Activated T-cell treated with anti-CD3 and anti-CD28 coated beads, Interleukin-2, amount 50 U/mL, for 72 hours (primary cell): ENCODE results near the gene ZDHHC11B. TPM values are rescaled to one million over a fixed set of nuclear protein-coding genes. Genes with fewer than 3 reads are reported as not detected.
"Not testable (repeated sequence)": the region's sequence is repeated elsewhere in the genome, so short reads cannot be mapped to it uniquely, and the experiment has no call there.

ENCODE experiments used
- ATAC-seq, 2 donors: fragments of 150-1000 bp; cut with Tn5 transposase; replicated peaks in 1 of 2; 2 replicates each; pipeline ENCODE4 v1.10.0; 2021; ENCODE audit warnings: moderate library complexity in 2 of 2, mild to moderate bottlenecking in 1 of 2
- DNase-seq, 2 donors: peaks; one replicate each; pipeline ENCODE4 v3.0.0; 2021 to 2022; ENCODE audit warnings: mixed read lengths in 1 of 2
- H3K27ac Mint-ChIP-seq: one replicate; pipeline ENCODE4 v1.8.0; 2022; ENCODE audit warnings: mild to moderate bottlenecking, moderate library complexity, mixed read lengths
- H3K27me3 Mint-ChIP-seq: one replicate; pipeline ENCODE4 v1.8.0; 2022; ENCODE audit warnings: low read depth, mixed read lengths
- H3K36me3 Mint-ChIP-seq, 2 donors: one replicate each; pipeline ENCODE4 v1.8.0; 2022; ENCODE audit warnings: mixed read lengths in 2 of 2, mild to moderate bottlenecking in 1 of 2; ENCODE audit not compliant: insufficient read depth in 2 of 2
- H3K4me1 Mint-ChIP-seq: one replicate; pipeline ENCODE4 v1.8.0; 2022; ENCODE audit warnings: low read depth, mixed read lengths
- H3K4me3 Mint-ChIP-seq, 2 donors: one replicate each; pipeline ENCODE4 v1.8.0; 2022; ENCODE audit warnings: mild to moderate bottlenecking in 2 of 2, mixed read lengths in 2 of 2, moderate library complexity in 2 of 2
- H3K9me3 Mint-ChIP-seq, 2 donors: one replicate each; pipeline ENCODE4 v1.8.0; 2022; ENCODE audit warnings: mixed read lengths in 2 of 2
- total RNA-seq, 2 donors: library from RNA; stranded (reverse); gene quantifications; one replicate each; pipeline ENCODE4 v1.2.3, GENCODE V29; 2022

The ZDHHC11B gene
- total RNA-seq, 2 donors from 2014 or later: 0.24 TPM; not detected in 1

GRCh38 chr5:778967-779366 is 5.6 kb downstream of the ZDHHC11B start:
- H3K4me3 Mint-ChIP-seq, H3K27ac Mint-ChIP-seq, H3K9me3 Mint-ChIP-seq, H3K36me3 Mint-ChIP-seq, DNase-seq, H3K4me1 Mint-ChIP-seq, H3K27me3 Mint-ChIP-seq, ATAC-seq: not testable (repeated sequence)

DNA sequence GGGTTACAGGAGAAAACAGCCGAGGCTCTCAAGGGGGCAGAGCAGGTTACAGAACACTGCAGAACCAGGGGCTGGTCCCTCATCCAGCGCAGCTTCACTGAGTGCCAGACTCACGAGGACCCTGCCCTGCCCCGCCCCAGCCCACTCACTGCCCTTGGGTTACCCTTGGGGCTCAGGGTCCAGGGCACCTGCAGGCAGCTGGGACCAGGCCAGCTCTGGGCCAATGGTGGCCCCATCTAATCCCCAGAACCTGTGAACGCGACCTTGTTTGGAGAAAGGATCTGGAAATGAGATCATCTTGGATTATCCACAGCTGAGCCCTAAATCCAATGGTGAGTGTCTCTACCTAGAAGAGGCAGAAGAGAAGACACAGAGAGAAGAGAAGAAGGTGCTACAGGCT is 6.1 kb downstream of the ZDHHC11B start:
- DNase-seq, H3K9me3 Mint-ChIP-seq, H3K27me3 Mint-ChIP-seq, H3K4me3 Mint-ChIP-seq, H3K4me1 Mint-ChIP-seq, H3K36me3 Mint-ChIP-seq, ATAC-seq, H3K27ac Mint-ChIP-seq: not testable (repeated sequence)

DNA sequence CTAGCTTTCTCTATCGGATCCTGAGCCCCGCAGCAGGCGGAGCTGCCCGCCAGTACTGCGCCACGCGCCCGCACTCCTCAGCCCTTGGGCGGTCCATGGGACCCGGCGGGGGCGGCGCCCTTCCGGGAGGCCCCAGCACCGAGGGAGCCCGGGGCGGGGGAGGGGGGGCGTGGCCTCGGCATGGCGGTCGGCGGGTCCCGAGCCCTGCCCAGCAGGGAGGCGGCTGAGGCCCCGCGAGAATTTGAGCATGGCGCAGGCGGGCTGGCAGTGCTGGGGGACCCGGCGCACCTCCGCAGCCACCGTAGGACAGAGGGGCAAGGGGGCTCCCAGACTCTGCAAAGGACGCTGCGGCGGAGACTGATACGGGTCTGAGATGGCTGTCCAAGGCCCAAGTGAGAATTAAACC is 6.8 kb downstream of the ZDHHC11B start:
- DNase-seq: no peak
- no peaks in the 10 kb centered on the region for H3K9me3 Mint-ChIP-seq

DNA sequence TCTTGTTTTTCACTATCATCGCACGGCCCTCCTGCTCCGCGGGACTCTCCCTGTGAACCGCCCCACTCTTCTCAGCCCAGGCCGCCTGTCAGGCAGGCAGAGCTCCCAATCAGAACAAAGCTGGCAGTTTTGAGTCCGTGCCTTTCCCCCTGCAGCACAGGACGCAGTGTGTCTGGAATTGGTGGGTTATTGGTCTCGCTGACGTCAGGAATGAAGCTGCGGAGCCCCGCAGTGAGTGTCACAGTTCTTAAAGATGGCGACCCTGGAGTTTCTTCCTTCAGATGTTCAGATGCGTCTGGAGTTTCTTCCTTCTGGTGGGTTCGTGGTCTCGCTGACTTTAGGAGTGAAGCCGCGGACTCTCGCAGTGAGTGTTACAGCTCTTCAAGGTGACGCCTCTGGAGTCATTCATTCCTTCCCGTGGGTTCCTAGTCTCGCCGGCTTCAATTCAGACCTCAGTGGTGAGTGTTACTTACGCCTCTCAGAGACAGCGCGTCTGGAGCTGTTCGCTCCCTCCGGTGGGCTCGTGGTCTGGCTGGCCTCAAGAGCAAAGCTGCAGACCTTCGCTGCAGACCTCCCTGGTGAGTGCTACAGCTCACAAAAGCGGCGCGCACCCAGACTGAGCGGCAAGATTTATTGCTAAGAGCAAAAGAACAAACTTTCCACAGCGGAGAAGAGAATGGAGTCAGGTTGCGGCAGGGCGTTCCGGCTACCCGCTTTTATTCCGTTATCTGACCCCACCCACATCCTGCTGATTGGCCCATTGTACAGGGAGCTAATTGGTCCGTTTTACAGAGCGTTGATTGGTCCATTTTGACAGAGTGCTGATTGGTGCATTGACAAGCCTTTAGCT is 7.4 kb downstream of the ZDHHC11B start:
- Mint-ChIP-seq H3K27ac (no peak overlapping the region), H3K9me3 (no peaks in the 10 kb centered on the region), H3K4me3 (no peak overlapping the region), H3K27me3 (no peaks in the 10 kb centered on the region), H3K4me1 (no peaks in the 10 kb centered on the region), H3K36me3 (no peaks in the 10 kb centered on the region)
- no peak for ATAC-seq
- DNase-seq: no peak

More for the DNA sequence above, 6.8 kb downstream of the ZDHHC11B start:
- Mint-ChIP-seq H3K27ac (no peak overlapping the region), H3K4me1 (no peaks in the 10 kb centered on the region), H3K27me3 (no peaks in the 10 kb centered on the region), H3K36me3 (no peaks in the 10 kb centered on the region), H3K4me3 (no peak overlapping the region)
- no peak for ATAC-seq

GRCh38 chr5:775961-776861 is 8.3 kb downstream of the ZDHHC11B start:
- no peak for ATAC-seq
- Mint-ChIP-seq H3K4me3 (no peak overlapping the region), H3K9me3 (no peaks in the 10 kb centered on the region), H3K36me3 (no peaks in the 10 kb centered on the region), H3K27me3 (no peaks in the 10 kb centered on the region), H3K27ac (no peak overlapping the region), H3K4me1 (no peaks in the 10 kb centered on the region)
- DNase-seq: no peak

- not testable (repeated sequence) for H3K4me1 Mint-ChIP-seq, DNase-seq, H3K27ac Mint-ChIP-seq, H3K27me3 Mint-ChIP-seq, H3K9me3 Mint-ChIP-seq, ATAC-seq, H3K4me3 Mint-ChIP-seq, H3K36me3 Mint-ChIP-seq
These were observed 9.0 kb downstream of the ZDHHC11B start for GRCh38 chr5:775595-775960.

GRCh38 chr5:774854-775505 is 9.5 kb downstream of the ZDHHC11B start:
- not testable (repeated sequence) for H3K9me3 Mint-ChIP-seq, H3K27me3 Mint-ChIP-seq, ATAC-seq, H3K4me3 Mint-ChIP-seq, H3K27ac Mint-ChIP-seq, H3K4me1 Mint-ChIP-seq, DNase-seq, H3K36me3 Mint-ChIP-seq

DNA sequence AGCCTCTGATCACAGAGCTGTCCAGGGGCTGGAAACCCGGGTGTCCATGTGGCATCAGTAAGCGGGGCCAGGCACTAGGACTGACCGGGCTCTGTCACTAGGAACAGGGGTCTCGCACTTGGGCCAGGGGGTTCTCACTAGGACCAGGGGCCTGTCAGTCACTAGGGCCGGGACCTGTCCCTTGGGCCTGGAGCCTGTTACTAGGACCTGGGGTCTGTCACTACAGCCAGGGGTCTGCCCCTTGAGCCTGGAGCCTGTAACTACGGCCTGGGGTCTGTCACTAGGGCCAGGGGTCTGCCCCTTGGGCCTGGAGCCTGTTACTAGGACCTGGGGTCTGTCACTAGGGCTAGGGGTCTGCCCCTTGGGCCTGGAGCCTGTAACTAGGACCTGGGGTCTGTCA is 10.2 kb downstream of the ZDHHC11B start:
- not testable (repeated sequence) for H3K9me3 Mint-ChIP-seq, H3K36me3 Mint-ChIP-seq, H3K4me1 Mint-ChIP-seq, DNase-seq, H3K4me3 Mint-ChIP-seq, ATAC-seq, H3K27ac Mint-ChIP-seq, H3K27me3 Mint-ChIP-seq

GRCh38 chr5:773517-774264 is 10.8 kb downstream of the ZDHHC11B start:
- no peaks in the 10 kb centered on the region for H3K9me3 Mint-ChIP-seq
- ATAC-seq: no peak
- H3K36me3 Mint-ChIP-seq: no peaks in the 10 kb centered on the region
- no peaks in the 10 kb centered on the region for H3K4me1 Mint-ChIP-seq
- no peaks in the 10 kb centered on the region for H3K27me3 Mint-ChIP-seq
- no peak for DNase-seq
- no peak overlapping the region for H3K27ac Mint-ChIP-seq
- H3K4me3 Mint-ChIP-seq: no peak overlapping the region

DNA sequence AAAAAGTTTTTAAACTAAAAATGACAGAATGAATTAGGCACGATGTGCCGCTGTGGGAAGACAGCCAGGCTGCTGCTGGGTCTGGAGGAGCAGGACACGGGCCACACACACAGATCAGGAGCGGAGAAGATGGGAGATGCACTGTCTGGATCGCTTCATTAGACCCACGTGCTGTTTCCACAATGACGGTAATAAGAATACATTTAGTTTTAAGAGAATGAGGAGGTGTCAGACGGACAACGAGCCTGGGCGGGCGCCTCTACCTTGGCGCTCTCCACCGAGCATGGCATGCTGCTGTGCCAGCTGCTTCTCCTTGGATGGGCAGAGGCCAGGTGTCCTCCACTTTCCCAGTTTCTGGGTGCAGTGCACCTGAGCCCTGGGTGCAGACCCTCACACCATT is 11.6 kb downstream of the ZDHHC11B start:
- ATAC-seq, H3K36me3 Mint-ChIP-seq, H3K27me3 Mint-ChIP-seq, H3K4me1 Mint-ChIP-seq, H3K27ac Mint-ChIP-seq, H3K4me3 Mint-ChIP-seq, DNase-seq, H3K9me3 Mint-ChIP-seq: not testable (repeated sequence)

- ATAC-seq, H3K4me3 Mint-ChIP-seq, H3K36me3 Mint-ChIP-seq, DNase-seq, H3K9me3 Mint-ChIP-seq, H3K27ac Mint-ChIP-seq, H3K4me1 Mint-ChIP-seq, H3K27me3 Mint-ChIP-seq: not testable (repeated sequence)
These were observed 12.0 kb downstream of the ZDHHC11B start for GRCh38 chr5:772547-772890.

- H3K27ac Mint-ChIP-seq, DNase-seq, H3K4me1 Mint-ChIP-seq, H3K27me3 Mint-ChIP-seq, H3K9me3 Mint-ChIP-seq, H3K36me3 Mint-ChIP-seq, H3K4me3 Mint-ChIP-seq: not testable (repeated sequence)
- ATAC-seq: peak in 1 of 2 donors; percentile 24
These were observed 12.5 kb downstream of the ZDHHC11B start for GRCh38 chr5:771841-772546.
